HG03064 (cell line): ENCODE data around the gene NGLY1.
A peak's percentile ranks its signal among the peaks of the same experiment; 100 is the strongest.

Source experiments
- ATAC-seq: cut with Tn5 transposase; IDR thresholded peaks from one replicate; pipeline ENCODE4 v1.9.1; 2021; ENCODE audit warnings: low read depth; ENCODE audit not compliant: unreplicated experiment

NGLY1 gene

GRCh38 chr3:25785826-25786225 is 2.6 kb upstream of the NGLY1 start:
- ATAC-seq: no peak

GRCh38 chr3:25784971-25785370 is 1.7 kb upstream of the NGLY1 start:
- ATAC-seq: no peak

GRCh38 chr3:25783661-25784512 is 644 bp upstream of the NGLY1 start:
- peak; percentile 22 for ATAC-seq

- ATAC-seq: no peak
Measured at GRCh38 chr3:25782636-25782937, 656 bp downstream of the NGLY1 start.

- ATAC-seq: peak; percentile 43
Measured at GRCh38 chr3:25781758-25782594, 1.3 kb downstream of the NGLY1 start.

GRCh38 chr3:25781145-25781757 is 2.0 kb downstream of the NGLY1 start:
- no peak for ATAC-seq

- no peak for ATAC-seq
Measured at GRCh38 chr3:25780618-25781017, 2.6 kb downstream of the NGLY1 start.

- ATAC-seq: peak; percentile 74
Measured at GRCh38 chr3:25775936-25776335, 7.3 kb downstream of the NGLY1 start.

GRCh38 chr3:25768851-25769250 is 14.4 kb downstream of the NGLY1 start:
- ATAC-seq: peak; percentile 95

GRCh38 chr3:25751725-25752124 is 31.5 kb downstream of the NGLY1 start:
- ATAC-seq: no peak

GRCh38 chr3:25751048-25751447 is 32.2 kb downstream of the NGLY1 start:
- no peak for ATAC-seq

GRCh38 chr3:25749031-25749581 is 34.1 kb downstream of the NGLY1 start:
- ATAC-seq: no peak

- ATAC-seq: no peak
Measured at GRCh38 chr3:25748189-25748588, 35.1 kb downstream of the NGLY1 start.

GRCh38 chr3:25747033-25747432 is 36.2 kb downstream of the NGLY1 start:
- ATAC-seq: no peak

- ATAC-seq: no peak
Measured at GRCh38 chr3:25744470-25744869, 38.8 kb downstream of the NGLY1 start.

GRCh38 chr3:25728101-25728500 is 55.1 kb downstream of the NGLY1 start:
- no peak for ATAC-seq

GRCh38 chr3:25727316-25727715 is 55.9 kb downstream of the NGLY1 start:
- ATAC-seq: no peak

GRCh38 chr3:25725810-25726209 is 57.4 kb downstream of the NGLY1 start:
- no peak for ATAC-seq

GRCh38 chr3:25724948-25725645 is 58.1 kb downstream of the NGLY1 start:
- no peak for ATAC-seq

- ATAC-seq: no peak
Measured at GRCh38 chr3:25723802-25724201, 59.4 kb downstream of the NGLY1 start.

- no peak for ATAC-seq
Measured at GRCh38 chr3:25719321-25719720, 63.9 kb downstream of the NGLY1 start.
